Activated CD4-positive, CD25-positive, alpha-beta regulatory T cell treated with anti-CD3 and anti-CD28 coated beads, Interleukin-2, amount 50 U/mL, for 24 hours (primary cell): ENCODE results near the gene KCNQ1OT1.
A peak's percentile ranks its signal among the peaks of the same experiment; 100 is the strongest.
"Not testable (repeated sequence)": the region's sequence is repeated elsewhere in the genome, so short reads cannot be mapped to it uniquely, and the experiment has no call there.

ENCODE experiments used
- ATAC-seq, 2 donors: fragments of 150-1000 bp; cut with Tn5 transposase; one replicate each; pipeline ENCODE4 v1.10.0; 2021; ENCODE audit warnings: mild to moderate bottlenecking in 1 of 2, moderate library complexity in 1 of 2

KCNQ1OT1 gene

DNA sequence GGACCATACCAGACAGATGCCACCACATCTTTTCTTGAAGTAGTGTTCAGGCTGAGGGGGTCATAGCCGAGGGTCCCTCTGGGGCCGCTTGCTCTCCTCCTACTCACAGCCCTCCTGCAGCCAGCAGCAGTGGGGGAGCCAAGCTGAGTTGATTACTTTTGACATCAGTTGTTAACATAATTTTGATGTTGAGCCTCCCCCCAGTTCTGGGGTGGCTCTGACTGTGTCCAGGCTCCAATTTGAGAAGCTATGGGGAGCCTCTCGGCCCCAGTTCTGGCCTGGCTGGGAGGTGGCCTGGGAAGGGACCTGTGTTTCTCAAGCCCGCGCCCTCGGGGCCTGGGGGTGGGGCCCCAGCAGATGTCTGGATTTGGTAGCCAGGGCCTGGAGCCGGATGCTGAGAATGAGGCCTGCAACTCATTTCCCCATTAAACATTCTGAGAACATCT, 47.9 kb downstream of the KCNQ1OT1 start:
- no peak for ATAC-seq

DNA sequence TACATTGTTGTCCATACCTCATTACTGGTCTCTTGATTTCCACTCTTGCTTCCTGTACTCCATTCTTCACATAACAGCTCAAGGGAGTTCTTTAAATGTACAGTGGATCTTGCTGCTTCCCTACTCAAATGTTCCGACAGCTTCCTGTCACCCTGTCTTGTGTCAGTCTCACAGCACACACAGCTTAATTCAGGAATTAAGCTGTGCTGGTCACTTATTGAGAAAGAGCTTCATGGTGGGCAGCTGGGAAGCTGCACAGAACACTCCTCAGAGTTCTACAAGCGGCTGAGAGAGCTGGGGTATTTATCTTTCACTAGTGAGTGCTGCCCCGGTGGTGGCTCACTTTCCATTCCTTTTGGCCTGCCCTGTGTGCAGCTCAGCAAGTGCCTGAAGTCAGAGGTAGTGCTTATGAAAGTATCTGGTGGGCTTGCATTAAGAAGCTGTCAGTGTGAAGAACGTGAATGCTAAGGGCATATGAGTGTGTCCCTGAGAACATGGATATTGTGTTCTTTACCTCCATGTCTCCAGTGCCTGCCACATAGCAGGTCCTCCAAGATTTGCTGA, 48.7 kb downstream of the KCNQ1OT1 start:
- no peak for ATAC-seq

DNA sequence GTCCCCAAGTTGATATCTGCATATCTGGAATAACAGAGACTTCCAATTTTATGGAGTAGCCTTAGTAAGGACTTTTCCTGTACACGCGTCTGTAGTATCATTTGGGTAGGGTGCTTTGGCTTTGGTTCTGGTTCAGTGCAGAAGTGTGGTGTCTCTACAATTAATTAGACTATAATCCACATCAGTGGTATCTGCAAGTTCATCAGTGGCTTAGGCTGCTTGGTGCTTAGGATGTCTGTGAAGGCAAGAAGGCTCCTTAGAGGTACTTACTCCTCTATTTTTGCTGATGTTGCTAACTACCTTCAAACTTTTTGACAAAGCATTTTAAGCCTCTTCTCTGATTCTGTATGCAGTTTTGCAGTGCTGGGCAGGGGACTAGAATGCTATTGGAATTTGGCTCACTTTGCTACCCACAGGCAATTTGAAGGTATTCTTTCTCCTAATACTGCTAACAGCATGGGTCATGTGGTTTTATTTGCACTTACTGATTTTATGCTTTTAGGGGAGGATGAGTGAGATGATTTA, 49.4 kb downstream of the KCNQ1OT1 start:
- no peak for ATAC-seq

DNA sequence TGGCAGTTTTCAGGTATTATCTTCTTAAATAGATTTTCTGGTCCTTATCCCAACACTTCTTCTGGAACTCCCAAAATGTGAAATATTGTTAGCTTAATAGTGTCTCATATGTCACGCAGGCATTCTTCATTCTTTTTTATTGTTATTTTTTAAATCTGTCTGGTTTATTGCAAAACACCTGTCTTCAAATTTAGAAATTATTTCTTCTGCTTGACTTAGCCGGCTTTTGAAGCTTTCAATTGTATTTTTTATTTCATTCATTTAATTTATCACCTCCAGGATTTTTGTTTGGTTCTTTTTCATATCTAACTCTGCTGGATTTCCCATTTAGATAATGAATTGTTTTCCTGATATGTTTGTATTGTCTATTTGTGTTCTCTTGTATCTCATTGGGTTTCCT, 49.9 kb downstream of the KCNQ1OT1 start:
- no peak for ATAC-seq

DNA sequence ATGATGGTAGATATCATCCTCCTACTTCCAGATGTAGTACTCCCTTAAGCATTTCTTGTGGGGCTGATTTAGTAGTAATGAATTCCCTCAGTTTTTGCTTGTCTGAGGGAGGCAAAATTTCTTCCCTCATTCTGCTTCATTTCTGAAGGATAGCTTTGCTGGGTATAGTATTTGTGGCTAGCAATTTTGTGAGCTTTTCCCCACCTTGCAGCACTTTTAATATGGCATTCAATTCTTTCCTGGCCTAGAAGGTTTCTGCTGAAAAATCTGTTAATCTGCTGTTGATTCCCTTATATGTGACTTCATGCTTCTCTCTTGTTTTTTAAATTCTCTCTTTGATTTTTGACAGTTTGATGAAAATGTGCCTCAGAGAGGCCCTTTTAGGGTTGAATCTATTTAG, 50.4 kb downstream of the KCNQ1OT1 start:
- ATAC-seq: no peak

DNA sequence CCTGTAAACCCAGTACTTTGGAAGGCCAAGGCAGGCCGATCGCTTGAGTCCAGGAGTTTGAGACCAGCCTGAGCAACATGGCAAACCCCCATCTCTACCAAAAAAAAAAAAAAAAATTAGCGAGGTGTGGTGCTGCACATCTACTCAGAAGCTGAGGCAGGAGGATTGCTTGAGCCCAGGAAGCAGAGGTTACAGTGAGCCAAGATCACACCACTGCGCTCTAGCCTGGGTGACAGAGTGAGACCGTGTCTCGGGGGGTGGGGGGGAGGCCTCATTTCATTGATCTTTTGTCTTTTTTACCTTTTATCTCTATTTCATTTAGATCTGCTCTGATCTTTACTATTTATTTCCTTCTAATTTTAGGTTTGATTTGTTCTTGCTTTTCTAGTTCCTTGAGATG, 51.8 kb downstream of the KCNQ1OT1 start:
- no peak for ATAC-seq

DNA sequence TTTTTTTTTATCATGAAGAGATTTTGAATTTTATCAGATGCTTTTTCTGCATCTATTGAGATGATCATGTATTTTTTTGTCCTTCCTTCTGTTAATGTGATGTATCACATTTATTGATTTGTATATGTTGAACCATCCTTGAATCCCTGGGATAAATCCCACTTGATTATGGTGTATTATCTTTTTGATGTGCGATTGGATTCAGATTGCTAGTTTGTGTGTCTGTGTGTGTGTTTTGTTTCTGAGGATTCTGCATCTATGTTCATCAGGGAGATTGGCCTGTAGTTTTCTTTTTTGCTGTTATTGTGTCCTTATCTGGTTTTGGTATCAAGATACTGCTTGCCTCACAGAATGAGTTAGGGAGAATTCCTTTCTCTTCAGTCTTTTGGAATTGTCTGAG, 52.6 kb downstream of the KCNQ1OT1 start:
- ATAC-seq: no peak

DNA sequence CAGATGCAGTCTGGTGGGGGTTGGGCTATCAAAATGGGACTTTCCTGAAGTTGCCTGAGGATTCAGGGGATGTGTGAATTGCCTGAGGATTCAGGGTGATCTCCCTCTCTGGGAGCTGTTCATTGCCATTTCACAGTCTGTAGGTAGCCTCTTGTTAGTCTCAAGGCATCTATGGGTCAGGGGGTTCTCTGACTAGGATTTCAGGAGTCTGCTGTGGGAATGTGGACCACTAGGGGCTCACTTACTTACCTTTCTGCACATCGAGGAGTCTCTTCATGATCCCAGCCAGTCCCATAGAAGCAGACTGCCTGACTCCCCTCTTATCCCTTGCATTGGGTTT, 54.0 kb downstream of the KCNQ1OT1 start:
- ATAC-seq: no peak

DNA sequence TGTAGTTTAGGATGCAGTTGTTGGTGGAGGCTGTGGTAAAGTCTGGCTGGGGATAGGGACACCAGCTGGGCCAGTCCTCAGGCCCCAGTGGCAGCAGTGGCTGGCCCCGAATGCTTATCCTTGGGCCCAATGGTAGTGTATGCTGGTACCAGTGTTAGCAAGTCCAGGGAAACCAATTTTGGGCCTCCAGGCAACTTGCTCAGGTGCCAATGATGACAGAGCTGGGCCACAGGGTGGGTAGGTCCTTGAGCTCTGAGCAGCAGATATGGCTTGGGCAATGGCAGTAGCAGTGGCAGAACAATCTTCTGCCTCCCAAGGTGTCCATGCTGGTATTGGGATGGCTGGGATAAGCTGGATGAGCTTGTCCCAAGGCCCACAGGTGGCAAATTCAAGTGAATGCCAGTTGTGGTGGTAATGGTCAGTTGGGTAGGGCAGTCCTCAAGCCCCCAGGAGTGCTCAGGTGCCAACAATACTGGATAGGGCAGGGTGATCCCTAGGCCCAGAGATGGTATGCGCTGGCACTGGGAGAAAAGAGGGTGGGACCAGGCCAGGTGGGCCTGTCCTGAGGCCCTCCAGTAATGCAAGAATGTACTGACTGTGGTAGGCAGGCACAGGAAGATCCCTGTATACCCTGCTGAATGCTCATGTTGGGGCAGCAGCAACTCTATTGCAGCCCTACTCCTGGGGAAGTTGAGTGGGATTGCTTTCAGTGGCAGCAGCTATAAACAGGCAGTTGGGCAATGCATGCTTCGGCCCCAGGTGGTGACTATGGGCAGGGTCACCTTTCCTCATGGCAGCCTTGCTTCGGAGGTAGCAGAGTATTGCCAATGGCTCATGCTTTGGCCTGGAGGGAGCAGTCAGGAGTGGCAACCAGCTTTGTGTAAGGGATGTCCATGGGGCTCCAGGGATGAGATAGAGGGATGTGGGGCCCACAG, 54.7 kb downstream of the KCNQ1OT1 start:
- ATAC-seq: no peak

DNA sequence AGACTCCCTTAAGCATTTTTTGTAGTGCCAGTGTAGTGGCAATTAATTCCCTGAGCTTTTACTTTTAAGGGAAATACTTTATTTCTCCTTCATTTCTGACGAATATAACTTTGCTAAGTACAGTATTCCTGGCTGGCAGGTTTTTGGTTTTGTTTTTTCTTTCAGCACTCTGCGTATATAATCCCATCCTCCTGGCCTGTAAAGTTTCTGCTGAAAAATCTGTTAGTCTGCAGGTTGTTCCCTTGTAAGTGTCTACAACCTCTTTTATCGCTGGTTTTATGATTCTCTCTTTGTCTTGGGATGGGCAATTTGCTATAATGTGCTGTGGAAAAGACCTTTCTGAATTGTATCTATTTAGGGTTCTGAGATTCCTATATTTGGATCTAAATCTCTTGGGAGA, 56.0 kb downstream of the KCNQ1OT1 start:
- ATAC-seq: no peak

DNA sequence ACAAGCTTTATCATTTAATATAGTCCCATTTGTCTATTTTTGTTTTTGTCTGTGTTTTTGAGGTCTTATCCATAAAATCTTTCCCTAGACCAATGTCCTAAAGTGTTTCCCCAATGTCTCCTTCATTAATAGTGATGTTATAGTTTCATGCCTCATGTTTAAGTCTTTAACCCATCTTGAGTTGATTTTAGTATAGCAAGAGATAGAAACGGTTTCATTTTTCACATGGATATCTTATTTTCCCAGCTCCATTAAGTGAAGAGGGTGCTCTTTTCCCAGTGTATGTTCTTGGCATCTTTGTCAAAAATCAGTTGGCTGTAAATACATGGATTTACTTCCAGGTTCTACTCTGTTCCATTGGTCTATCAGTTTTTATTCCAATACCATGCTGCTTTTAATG, 58.2 kb downstream of the KCNQ1OT1 start:
- no peak for ATAC-seq

DNA sequence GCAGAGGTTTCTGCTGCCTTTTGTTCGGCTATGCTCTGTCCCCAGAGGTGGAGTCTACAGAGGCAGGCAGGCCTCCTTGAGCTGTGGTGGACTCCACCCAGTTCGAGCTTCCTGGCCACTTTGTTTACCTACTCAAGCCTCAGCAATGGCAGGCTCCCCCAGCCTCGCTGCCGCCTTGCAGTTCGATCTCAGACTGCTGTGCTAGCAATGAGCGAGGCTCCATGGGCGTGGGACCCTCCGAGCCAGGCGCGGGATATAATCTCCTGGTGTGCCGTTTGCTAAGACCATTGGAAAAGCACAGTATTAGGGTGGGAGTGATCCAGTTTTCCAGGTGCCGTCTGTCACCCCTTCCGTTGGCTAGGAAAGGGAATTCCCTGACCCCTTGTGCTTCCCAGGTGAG, 60.0 kb downstream of the KCNQ1OT1 start:
- ATAC-seq: not testable (repeated sequence)

DNA sequence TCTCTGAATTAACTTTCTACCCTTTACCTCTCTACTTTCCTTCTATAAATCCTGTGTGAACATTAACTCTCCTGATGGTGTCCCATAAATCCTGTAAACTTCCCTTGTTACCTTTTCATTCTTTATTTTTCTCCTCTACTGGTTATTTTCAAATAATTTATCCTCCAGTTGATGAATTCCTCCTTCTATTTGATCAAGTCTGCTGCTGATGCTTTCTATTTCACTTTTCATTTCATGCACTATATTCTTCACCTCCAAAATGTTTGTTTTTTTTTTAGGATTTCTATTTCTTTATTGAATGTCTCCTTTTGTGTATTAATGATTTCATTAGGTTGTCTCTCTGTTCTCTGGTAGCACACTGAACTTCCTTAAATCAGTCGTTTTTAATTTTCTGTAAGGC, 68.6 kb downstream of the KCNQ1OT1 start:
- ATAC-seq: no peak

DNA sequence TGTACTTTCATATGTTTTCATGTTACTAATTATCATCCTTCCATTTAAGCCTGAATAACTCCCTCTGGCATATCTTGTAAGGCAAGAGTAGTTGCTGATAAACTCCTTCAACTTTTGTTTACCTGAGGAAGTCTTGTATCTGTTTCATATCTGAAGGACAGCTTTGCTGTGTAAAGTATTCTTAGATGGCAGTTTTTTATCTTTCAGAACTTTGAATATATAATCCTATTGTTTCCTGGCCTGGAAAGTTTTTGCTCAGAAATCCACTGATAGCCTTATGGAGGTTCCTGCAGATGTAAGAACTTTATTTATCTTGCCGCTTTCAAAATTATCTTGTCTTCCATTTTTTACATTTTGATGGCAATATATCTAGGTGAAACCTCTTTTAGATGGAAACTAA, 69.1 kb downstream of the KCNQ1OT1 start:
- no peak for ATAC-seq

DNA sequence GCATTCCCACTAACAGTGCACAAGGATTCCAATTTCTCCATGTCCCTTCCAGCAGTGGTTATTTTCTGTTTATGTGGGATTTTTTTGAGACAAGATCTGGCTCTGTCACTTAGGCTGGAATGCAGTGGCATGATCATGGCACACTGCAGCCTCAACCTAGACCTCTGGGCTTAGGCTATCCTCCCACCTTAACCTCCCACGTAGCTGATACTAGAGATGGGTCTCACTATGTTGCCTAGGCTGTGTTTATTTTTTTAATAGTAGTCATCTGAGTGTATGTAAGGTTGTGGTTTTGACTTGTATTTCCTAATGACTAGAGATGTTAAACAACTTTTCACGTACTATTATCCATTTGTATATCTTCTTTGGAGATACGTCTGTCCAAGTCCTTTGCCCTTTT, 74.6 kb downstream of the KCNQ1OT1 start:
- ATAC-seq: no peak

DNA sequence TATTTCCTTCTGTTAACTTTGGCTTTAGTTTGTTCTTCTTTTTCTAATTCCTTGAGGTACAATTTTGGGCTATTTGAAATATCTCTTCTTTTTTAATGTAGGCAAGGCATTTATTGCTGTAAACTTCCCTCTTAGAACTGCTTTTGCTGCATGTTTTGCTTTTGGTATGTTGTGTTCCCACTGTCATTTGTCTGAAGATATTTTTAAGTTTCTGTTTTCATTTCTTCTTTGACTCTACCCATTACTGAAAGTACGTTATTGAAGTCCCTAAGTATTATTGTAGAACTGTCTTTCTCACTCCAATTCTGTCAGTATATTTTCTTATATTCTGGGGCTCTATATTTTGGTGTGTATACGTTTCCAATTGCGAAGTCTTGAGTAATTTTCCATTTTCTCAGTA, 77.9 kb downstream of the KCNQ1OT1 start:
- no peak for ATAC-seq

DNA sequence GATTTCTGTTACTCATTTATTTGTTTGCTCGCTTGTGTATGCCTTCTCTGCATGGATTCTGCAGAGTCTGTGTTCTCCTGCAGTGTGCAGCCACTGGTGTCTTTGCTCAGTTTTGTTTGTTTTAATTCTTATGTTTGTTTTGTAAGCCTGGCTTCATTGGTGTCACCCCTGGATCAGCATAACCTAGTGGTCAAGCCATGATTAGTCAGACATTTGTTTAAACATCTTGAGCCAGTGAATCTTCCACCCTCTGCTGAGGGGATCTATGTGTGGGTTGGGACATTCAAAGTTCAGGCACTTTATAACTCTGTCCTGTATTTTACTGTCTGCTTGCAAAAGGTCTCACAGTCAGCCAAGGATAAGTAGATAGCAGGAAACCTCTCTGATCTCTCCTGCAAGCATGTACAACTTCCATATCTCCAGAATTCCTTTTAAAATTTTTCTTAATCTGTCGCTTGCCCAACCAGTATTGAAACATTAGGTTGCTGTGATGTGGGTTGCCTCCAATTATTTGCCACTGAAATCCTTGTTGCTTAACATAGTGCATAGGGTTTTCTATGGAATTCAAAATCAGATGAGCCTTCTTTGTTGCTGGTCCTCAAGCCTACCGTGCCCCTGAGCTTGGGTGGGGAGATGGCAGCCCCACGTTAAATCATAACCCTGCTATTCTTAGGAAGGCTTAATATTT, 86.8 kb downstream of the KCNQ1OT1 start:
- no peak for ATAC-seq

DNA sequence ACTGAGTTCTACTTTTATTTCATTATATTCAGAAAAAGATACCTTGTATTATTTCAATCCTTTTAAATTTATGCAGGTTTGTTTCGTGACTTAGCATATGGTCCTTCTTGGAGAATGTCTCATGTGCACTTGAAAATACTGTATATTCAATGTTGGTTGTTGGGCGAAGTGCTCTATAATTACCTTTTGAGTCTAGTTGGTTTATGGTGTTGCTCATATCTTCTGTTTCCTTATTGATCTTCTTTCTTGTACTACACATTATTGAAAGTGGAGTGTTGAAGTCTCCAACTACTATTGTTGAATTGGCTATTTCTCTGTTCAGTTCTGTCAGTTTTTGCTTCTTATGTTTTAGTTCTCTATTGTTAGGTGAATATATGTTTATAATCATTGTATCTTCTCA, 90.4 kb downstream of the KCNQ1OT1 start:
- no peak for ATAC-seq

DNA sequence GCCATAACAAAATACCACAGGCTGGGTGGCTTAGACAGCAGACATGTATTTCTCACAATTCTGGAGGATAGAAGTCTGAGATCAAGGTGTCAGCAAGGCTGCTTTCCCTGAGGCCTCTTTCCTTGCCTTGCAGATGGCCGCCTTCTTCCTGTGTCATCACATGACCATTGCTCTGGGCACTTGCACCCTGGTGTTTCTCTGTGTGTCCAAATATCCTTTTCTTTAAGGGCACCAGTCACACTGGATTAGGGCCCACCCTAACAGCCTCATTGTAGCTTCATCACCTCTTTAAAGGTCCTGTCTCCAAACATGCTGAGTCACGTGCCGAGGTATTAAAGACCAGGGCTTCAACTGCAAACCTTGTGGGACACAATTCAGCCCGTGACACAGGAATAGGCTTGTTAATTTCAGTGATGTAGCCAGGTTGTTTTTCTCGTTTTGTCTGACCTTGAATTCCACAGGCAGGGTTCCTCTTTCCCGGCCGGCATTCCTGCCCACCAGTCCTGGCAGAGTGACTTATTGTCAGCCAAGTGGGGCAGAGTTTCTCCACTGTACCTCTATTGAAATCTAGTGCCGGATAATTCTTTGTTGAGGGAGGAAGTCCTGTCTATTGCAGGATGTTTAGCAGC, 100.1 kb downstream of the KCNQ1OT1 start:
- no peak for ATAC-seq

DNA sequence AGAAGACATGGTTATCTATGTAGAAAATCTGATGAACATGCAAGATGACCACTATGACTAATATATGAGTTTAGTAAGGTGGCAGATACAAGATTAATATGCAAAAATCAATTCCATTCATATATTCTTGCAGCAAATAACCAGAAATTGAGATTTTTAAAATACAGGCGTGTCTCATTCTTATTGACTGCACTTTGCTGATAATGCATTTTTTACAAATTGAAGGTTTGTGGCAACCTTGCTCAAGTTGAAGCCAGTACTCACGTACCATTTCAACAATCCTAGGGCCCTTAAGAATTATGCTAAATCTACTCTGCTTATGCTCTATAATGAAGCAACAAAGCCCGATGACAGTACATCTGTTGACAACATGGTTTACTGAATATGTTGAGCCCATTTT, 104.6 kb downstream of the KCNQ1OT1 start:
- no peak for ATAC-seq

DNA sequence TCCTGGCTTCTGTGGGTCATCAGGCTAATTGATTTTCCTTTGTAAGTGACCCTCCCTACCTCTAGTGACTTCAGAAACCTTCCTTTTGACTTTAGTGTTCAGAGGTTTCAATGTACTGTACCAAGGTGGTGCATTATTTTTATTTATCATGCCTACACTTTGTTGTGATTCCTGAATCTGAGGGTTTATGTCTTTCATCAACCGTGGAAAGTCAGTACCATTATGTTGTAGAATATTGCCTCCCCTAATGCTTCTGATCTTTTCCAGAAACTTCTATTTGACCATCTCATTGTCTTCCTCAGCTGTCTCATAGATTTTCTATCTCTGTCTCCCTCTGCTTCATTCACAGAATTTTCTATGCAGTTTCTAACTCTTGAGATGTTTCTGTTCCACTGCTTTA, 105.5 kb downstream of the KCNQ1OT1 start:
- ATAC-seq: no peak

DNA sequence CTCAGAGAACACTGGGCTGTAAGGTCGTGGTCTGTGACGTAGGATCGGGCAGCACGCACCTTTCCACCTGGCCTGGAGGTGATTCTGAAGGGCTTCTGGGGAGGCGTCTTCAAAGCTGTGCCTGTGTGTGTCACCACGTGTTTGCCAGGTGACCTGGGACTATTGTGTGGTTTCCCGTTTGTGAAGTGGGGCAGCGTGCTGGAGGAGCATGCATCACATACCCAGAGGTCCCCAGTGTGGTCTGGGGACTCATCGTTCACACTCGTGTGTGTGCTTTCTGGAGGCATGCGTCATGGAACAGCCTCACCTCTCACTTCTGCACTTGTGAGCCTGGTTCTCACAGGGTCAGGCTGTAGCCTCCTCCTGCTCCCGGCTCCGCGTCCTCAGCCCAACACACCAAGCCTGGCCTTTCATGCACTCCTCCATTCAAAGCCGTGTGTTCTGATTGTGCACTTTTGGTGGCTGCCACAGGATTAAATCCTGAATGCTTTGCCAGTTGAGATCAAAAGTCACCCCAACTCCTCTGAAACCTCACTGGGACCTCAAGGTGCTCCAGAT, 106.3 kb downstream of the KCNQ1OT1 start:
- ATAC-seq: peak in 1 of 2 donors; percentile 10
